ENCODE measurements around the gene CISD2. TPM values are rescaled to one million over a fixed set of nuclear protein-coding genes. Genes with fewer than 3 reads are reported as not detected.
"Not testable (repeated sequence)": the region's sequence is repeated elsewhere in the genome, so short reads cannot be mapped to it uniquely, and the experiment has no call there.

Gene CISD2
- total RNA-seq, 1 donor from 2014 or later, result 78.6 TPM

- H3K4me2 ChIP-seq; H3K4me3 Mint-ChIP-seq; H3K36me3 Mint-ChIP-seq; H3K9me3 ChIP-seq (ENCODE audit: low read depth); H3K36me3 ChIP-seq; H2AFZ ChIP-seq (replicated peaks); H3K4me3 ChIP-seq; H4K20me1 ChIP-seq (ENCODE audit: low read depth); H3K9ac ChIP-seq; DNase-seq (ENCODE audit: low spot score); H3K4me1 Mint-ChIP-seq; H3K27me3 ChIP-seq; H3K27ac Mint-ChIP-seq; H3F3A ChIP-seq (ENCODE audit: low read depth); H3K9me3 Mint-ChIP-seq; H3K27me3 Mint-ChIP-seq (ENCODE audit: insufficient read depth, low read depth); H3K27ac ChIP-seq; H3K4me1 ChIP-seq; H3K79me2 ChIP-seq (ENCODE audit: low read depth): not testable (repeated sequence)
Measured at GRCh38 chr4:102897610-102898009, 28.8 kb downstream of the CISD2 start.

- H3K9me3 Mint-ChIP-seq, result no peaks in the 10 kb centered on the region
- Histone ChIP-seq H3K9me3 (ENCODE audit: low read depth) (no peaks in the 10 kb centered on the region), H3K36me3 (no peaks in the 10 kb centered on the region), H3K9ac (no peak overlapping the region), H3K4me1 (no peaks in the 10 kb centered on the region), H3K27ac (no peak overlapping the region), H3K4me2 (no peak overlapping the region), H3K79me2 (ENCODE audit: low read depth) (no peaks in the 10 kb centered on the region), H4K20me1 (ENCODE audit: low read depth) (no peaks in the 10 kb centered on the region), H3K27me3 (no peaks in the 10 kb centered on the region), H3K4me3 (no peak overlapping the region), H2AFZ (replicated peaks) (no peak overlapping the region), H3F3A (ENCODE audit: low read depth) (no peaks in the 10 kb centered on the region)
- no peak for TF ChIP-seq EZH2 (IDR thresholded peaks at IDR 0.05)
- TF ChIP-seq CTCF (IDR thresholded peaks at IDR 0.05), result no peak
- TF ChIP-seq EZH2phosphoT487 (IDR thresholded peaks at IDR 0.05), result no peak
- H3K27ac Mint-ChIP-seq, result no peak overlapping the region
- no peak overlapping the region for H3K4me3 Mint-ChIP-seq
- no peak for DNase-seq (ENCODE audit: low spot score)
- no peaks in the 10 kb centered on the region for H3K4me1 Mint-ChIP-seq
- H3K27me3 Mint-ChIP-seq (ENCODE audit: insufficient read depth, low read depth), result no peaks in the 10 kb centered on the region
- H3K36me3 Mint-ChIP-seq, result no peaks in the 10 kb centered on the region
Measured at GRCh38 chr4:102901804-102902203, 33.0 kb downstream of the CISD2 start.

GRCh38 chr4:102918859-102919258 is 50.1 kb downstream of the CISD2 start:
- no peak overlapping the region for H3K4me3 ChIP-seq
- no peaks in the 10 kb centered on the region for H3K9me3 ChIP-seq (ENCODE audit: low read depth)
- Mint-ChIP-seq H3K36me3 (no peaks in the 10 kb centered on the region), H3K4me1 (no peaks in the 10 kb centered on the region), H3K9me3 (peaks cover 13% of the 10 kb centered on the region), H3K27ac (no peak overlapping the region), H3K4me3 (no peak overlapping the region), H3K27me3 (ENCODE audit: insufficient read depth, low read depth) (peaks cover under 1% of the 10 kb centered on the region)
- no peak for DNase-seq (ENCODE audit: low spot score)
- no peak overlapping the region for H3K9ac ChIP-seq
- no peaks in the 10 kb centered on the region for H4K20me1 ChIP-seq (ENCODE audit: low read depth)
- no peak overlapping the region for H3K27ac ChIP-seq
- H2AFZ ChIP-seq (replicated peaks), result no peak overlapping the region
- no peaks in the 10 kb centered on the region for H3K27me3 ChIP-seq
- no peaks in the 10 kb centered on the region for H3K36me3 ChIP-seq
- H3K4me2 ChIP-seq, result no peak overlapping the region
- H3K4me1 ChIP-seq, result no peaks in the 10 kb centered on the region
- no peaks in the 10 kb centered on the region for H3K79me2 ChIP-seq (ENCODE audit: low read depth)
- TF ChIP-seq EZH2 (IDR thresholded peaks at IDR 0.05), result no peak
- no peak for TF ChIP-seq CTCF (IDR thresholded peaks at IDR 0.05)
- TF ChIP-seq EZH2phosphoT487 (IDR thresholded peaks at IDR 0.05), result no peak
- H3F3A ChIP-seq (ENCODE audit: low read depth), result no peaks in the 10 kb centered on the region

GRCh38 chr4:102919697-102920096 is 50.9 kb downstream of the CISD2 start:
- H3K4me3 Mint-ChIP-seq; H3K9me3 ChIP-seq (ENCODE audit: low read depth); H3K9me3 Mint-ChIP-seq; H3K27me3 ChIP-seq; H3K36me3 Mint-ChIP-seq; H3K27ac Mint-ChIP-seq; H3K4me2 ChIP-seq; H3K9ac ChIP-seq; H3F3A ChIP-seq (ENCODE audit: low read depth); H4K20me1 ChIP-seq (ENCODE audit: low read depth); H3K4me1 Mint-ChIP-seq; H3K27ac ChIP-seq; H3K36me3 ChIP-seq; H3K4me1 ChIP-seq; H3K4me3 ChIP-seq; H3K79me2 ChIP-seq (ENCODE audit: low read depth); H3K27me3 Mint-ChIP-seq (ENCODE audit: insufficient read depth, low read depth): not testable (repeated sequence)
- DNase-seq (ENCODE audit: low spot score), result peak; percentile 1
- peak overlapping the region; percentile 42 for H2AFZ ChIP-seq (replicated peaks)

All from neural progenitor cell (in vitro differentiated cells).